WI38 (cell line): ENCODE measurements around the gene HPSE2.

Source experiments
- H3K4me3 ChIP-seq: 2 replicates; pipeline ENCODE4 v1.5.1; 2011; ENCODE audit warnings: low read depth, mild to moderate bottlenecking, control low read depth, low read length
- TF ChIP-seq, protein P1 (sequence below): IDR thresholded peaks from 2 replicates; pipeline ENCODE4 v1.5.1; 2012; ENCODE audit warnings: low read depth, mild to moderate bottlenecking, control low read depth, low read length

HPSE2 gene

DNA sequence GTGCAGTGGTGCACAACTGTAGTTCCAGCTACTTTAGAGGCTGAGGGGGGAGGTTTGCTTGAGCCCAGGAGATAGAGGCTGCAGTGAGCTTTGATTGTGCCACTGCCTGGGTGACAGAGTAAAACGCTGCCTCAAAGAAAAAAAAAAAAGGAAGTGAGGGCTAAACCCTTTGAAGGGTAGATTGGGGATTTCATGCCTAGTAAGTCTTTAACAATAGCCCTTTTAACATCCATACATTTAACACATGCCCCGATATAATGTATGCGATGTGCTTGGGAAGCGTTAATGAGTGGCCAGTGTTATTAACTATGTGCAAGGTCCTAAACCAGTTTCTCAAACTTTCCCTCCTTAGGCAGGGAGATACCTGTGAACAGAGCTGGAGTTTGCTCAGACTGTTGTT lies 559.8 kb downstream of the HPSE2 start:
- no peak overlapping the region for H3K4me3 ChIP-seq
- TF ChIP-seq, protein P1, sequence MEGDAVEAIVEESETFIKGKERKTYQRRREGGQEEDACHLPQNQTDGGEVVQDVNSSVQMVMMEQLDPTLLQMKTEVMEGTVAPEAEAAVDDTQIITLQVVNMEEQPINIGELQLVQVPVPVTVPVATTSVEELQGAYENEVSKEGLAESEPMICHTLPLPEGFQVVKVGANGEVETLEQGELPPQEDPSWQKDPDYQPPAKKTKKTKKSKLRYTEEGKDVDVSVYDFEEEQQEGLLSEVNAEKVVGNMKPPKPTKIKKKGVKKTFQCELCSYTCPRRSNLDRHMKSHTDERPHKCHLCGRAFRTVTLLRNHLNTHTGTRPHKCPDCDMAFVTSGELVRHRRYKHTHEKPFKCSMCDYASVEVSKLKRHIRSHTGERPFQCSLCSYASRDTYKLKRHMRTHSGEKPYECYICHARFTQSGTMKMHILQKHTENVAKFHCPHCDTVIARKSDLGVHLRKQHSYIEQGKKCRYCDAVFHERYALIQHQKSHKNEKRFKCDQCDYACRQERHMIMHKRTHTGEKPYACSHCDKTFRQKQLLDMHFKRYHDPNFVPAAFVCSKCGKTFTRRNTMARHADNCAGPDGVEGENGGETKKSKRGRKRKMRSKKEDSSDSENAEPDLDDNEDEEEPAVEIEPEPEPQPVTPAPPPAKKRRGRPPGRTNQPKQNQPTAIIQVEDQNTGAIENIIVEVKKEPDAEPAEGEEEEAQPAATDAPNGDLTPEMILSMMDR = no peak

DNA sequence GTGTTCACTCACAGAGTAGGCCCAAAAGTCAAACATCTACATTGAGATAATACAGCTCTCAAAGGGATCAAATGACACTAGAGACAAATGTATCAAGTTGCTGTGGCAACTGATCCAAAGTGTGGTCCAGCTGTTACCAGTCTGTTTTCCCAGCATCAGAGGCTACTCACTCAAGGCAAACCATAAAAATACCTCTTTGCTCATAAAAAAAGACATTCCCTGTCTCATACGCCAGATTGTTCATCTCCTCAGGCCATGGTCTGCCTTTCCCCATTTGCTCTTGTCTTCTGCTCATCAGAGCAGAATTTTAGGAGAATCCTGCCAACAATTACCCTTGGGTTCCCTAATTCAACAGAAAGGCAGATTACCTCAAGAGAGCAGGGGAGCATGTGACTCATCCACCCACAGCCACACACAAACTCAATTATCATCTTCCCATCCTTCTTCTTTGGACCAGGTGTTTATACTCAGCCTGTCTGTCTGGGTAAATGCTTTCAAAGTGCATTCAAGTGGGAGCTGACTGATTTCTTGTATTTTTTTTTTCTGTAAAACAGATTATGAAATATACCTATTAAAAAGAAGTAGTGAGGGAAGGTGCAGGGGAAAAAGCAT lies 562.4 kb downstream of the HPSE2 start:
- TF ChIP-seq, protein P1 = no peak
- no peak overlapping the region for H3K4me3 ChIP-seq

DNA sequence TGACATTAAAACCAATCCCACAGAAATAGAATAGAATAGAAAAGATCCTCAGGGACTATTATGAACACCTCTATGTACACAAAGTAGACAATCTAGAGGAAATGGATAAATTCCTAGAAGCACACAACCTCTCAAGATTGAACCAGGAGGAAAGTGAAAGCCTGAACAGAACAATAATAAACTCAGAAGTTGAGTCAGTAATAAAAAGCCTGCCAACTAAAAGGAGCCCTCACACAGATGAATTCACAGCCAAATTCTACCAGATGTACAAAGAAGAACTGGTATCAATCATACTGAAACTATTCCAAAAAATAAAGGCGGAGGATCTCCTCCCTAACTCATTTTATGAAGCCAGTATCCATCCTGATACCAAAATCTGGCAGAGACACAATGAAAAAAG lies 568.6 kb downstream of the HPSE2 start:
- no peak overlapping the region for H3K4me3 ChIP-seq
- TF ChIP-seq, protein P1 = no peak

DNA sequence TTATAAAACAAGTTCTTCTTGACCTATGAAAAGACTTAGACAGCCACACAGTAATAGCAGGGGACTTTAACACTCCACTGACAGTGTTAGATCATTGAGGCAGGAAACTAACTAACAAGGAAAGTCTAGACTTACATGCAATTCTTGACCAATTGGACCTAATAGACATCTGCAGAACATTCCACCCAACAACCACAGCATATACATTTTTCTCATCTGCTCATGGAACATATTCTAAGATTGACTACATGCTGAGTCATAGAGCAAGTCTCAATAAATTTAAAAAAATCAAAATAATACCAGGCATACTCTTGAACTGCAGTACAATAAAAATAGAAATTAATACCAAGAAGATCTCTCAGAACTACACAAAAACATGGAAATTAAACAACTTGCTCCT lies 569.4 kb downstream of the HPSE2 start:
- H3K4me3 ChIP-seq = no peak overlapping the region
- TF ChIP-seq, protein P1 = no peak

GRCh38 chr10:98664329-98665042 lies 571.2 kb downstream of the HPSE2 start:
- TF ChIP-seq, protein P1 = peak; percentile 70
- no peak overlapping the region for H3K4me3 ChIP-seq

GRCh38 chr10:98659951-98660350 lies 575.7 kb downstream of the HPSE2 start:
- TF ChIP-seq, protein P1 = no peak
- no peak overlapping the region for H3K4me3 ChIP-seq

- TF ChIP-seq, protein P1 = no peak
- H3K4me3 ChIP-seq = no peak overlapping the region
Measured at GRCh38 chr10:98655492-98655891, 580.2 kb downstream of the HPSE2 start.
